HG03565 (cell line): ENCODE results near the gene TLE3.

Experiments
- ATAC-seq: cut with Tn5 transposase; IDR thresholded peaks from one replicate; pipeline ENCODE4 v1.9.1; 2021; ENCODE audit warnings: mild to moderate bottlenecking, moderate library complexity; ENCODE audit not compliant: unreplicated experiment

TLE3 gene

GRCh38 chr15:70033109-70033508, 64.6 kb downstream of the TLE3 start:
- no peak for ATAC-seq

- ATAC-seq, result no peak
These were observed 65.2 kb downstream of the TLE3 start for GRCh38 chr15:70032509-70032908.

GRCh38 chr15:70031713-70032112, 66.0 kb downstream of the TLE3 start:
- no peak for ATAC-seq

- ATAC-seq, result no peak
These were observed 66.5 kb downstream of the TLE3 start for GRCh38 chr15:70031261-70031660.

DNA sequence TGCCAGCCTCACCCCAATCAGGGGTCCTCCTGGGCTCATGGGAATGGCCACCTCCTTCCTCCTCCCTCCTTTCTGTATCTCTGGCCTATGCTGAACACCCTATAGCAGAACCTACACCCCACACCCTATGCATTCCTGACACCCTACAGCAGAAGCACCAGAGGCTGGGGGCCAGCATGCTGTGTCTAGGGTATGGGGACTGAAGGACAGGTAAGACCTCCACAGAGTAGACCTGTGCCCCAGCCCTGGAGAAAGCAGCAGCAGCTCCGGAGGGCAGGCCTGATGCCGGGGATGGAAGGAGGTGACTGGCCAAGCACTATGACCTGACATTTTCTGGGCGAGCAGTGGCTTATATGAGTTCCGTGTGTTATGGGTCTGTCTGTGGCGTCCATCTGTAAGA, 66.9 kb downstream of the TLE3 start:
- ATAC-seq, result no peak

DNA sequence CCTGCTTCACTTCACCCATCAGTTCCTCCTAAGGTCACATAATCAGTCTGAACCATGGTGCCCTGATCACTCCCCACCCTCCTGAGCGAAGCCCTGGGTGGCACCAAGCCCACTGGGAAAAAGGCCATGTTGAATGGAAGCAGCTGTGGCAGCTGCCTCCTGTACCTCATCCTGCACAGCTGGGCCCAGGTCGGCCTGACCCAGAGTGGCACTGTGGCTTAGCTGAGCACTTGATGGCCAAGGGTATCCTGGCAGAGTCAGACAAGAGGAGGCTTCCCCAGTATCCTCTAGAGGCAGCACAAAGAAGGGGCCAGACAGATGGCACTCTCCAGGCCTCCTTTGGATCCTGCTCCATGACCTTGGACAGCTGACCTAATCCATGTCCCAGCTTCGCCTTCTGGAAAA, 68.4 kb downstream of the TLE3 start:
- ATAC-seq, result no peak

DNA sequence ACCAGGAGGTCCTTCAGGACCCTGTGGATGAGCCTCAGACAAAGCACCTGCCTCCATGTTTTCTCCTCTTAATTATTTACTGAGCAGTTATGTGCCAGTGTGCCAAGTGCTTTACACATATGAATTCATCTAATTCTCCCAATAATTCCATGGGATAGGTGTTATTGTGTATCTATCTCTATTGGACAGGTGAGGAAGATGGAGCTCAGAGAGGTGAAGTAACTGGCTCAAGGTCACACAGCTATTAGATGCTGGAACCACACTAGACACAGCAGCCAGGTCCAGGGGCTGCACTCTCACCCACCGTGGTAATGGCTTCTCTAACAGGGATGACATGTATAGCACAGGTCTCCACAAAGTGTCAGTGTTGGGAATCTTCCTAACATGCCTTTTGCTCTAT, 70.2 kb downstream of the TLE3 start:
- no peak for ATAC-seq

- ATAC-seq, result no peak
These were observed 70.7 kb downstream of the TLE3 start for GRCh38 chr15:70026991-70027390.

DNA sequence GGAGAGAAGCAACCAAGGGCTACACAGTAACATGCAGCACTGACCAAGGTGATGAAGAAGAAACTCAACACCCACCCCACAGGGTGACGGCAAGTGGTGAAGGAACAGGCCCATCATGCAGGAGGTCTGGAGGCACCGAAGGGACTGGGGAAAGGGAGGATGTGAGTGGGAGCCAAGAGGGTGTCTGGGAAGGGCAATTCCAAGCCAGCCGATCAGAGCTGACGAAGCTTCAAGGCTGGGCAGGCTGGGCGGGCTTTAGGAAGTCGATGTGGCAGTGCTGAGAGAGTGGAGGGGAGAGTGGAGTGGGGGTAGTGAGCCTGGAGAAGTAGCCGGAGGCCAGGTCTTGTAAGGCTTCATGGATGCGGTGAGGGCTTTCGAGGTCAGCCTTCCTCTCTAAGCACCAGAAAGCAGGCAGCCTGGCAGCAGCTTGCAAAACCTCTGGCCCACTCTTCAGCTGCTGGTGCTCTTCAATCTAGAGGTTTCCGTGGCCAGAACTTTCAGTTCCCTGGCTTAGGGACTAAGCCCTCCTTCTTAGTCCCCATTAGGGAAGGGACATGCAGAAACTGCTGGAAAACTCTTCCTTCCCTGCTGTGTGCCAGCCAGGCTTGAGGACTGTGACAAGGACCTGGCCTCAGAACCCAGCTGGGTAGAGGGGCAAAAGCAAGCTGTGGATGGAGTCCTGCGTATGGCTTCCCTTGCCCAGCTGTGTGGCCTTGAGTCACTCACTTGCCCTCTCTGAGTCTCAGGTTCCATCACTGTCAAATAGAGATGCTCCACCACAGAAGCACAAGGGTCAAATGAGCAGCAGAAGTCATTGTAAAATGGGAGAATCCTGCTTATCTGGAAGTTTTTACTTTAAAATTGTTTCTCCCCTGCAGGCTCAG, 72.1 kb downstream of the TLE3 start:
- ATAC-seq, result no peak

DNA sequence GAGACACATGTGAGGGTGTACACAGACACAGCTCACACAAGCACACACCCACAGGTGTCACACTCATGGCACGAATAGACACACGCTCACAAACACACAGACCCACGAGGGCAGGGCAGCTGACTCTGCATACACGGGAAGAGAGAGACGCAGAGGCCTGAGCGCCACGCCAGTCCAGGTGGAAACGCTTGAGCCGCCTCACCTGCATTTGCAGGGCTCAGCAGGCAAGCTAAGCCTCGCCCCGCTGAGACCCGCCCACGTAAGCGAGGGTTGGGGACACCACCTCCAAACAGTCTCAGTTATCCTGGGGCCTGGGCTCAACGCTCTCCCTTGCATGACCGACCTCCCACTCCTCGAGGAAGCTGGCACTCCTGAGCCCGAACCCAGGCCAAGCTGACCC, 73.2 kb downstream of the TLE3 start:
- no peak for ATAC-seq

DNA sequence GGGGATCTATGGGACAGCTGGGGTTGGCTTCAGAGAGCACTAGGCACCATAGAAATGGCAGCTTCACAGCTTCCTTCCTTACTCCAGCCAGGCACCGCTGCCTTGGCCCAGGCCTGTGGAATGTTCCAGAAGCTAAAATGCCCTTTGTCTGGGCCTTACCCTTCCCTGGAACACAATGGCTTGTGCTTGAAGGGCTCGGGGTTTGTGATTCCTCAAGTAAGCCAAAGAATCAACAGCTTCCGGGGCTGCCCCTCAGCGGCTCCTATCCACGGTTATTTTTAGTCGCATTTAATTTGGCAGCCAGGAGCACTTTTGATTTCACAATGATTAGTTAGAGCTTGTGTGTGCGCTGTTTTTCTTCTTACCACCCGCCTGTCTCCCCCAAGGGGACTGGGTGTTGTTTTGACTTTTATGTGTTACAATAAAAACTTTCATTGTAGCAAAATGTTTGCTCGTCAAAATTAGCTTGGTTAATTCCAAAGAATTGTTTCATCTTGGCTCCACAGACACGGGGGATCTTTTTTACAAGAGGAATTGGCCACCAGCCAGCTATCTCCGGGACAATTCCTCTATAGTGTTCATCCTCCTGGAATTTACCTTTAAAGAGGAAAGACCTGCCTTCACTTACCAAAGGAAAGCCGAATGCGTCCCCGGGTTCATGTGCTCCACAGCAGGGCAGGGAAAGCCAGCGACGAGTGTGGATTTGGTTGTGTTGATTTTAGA, 73.8 kb downstream of the TLE3 start:
- ATAC-seq, result no peak

- ATAC-seq, result peak; percentile 74
These were observed 74.5 kb downstream of the TLE3 start for GRCh38 chr15:70023064-70023768.

- ATAC-seq, result no peak
These were observed 77.5 kb downstream of the TLE3 start for GRCh38 chr15:70020229-70020628.

- ATAC-seq, result no peak
These were observed 78.8 kb downstream of the TLE3 start for GRCh38 chr15:70018646-70019600.

GRCh38 chr15:70017801-70018200, 79.9 kb downstream of the TLE3 start:
- ATAC-seq, result no peak

GRCh38 chr15:70017025-70017424, 80.7 kb downstream of the TLE3 start:
- ATAC-seq, result no peak

GRCh38 chr15:70016511-70016994, 81.2 kb downstream of the TLE3 start:
- no peak for ATAC-seq

DNA sequence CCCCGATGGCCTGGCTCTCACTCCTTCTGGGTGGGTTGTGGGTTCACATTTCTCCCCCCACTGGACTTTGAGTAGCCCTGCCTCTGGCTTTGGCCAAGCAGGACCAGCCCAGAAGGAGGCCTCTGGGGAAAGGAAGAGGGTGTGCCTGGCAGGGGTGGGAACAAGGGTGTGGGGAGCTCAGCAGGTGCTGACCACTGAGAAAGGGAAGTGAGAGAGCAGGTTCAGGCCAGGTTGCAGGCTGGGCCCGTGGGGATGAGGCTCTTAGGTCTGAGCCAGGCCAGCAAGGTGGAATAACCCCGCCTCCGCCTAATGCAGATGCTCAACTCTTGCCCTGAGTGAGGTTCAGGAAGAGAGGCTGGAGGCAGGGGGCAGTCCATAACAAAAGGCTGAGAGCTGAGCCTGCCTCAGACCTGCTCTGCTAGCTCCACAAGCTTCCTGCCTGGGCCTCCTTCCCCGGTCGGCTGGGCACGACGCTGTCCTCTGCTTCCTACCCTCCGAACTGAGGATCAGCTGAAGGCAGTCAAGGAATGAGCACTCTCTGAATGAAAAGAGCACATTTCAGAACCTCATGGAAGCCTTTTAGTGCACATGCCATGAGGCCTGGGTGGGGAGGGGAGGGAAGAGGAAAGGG, 82.7 kb downstream of the TLE3 start:
- ATAC-seq, result peak; percentile 71

DNA sequence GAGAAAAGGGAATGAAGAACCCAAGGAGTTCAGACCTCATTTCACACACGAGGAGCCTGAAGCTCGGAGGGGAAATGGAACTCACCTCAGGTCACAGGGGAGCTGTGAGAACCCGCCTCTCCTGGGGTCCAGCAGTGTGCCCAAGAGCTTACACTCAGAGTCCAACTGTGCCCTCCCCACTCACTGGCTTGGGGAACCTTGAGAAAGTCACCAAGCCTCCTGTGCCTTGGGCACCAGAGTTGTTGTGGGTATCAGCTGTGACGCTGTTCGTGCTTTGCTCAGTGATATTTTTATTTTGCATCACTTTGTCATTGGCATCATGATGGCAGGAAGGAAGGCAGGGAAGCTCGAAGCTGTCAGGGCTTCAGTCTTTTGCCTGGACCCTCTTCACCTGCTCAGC, 83.4 kb downstream of the TLE3 start:
- ATAC-seq, result no peak
